CD4-positive, alpha-beta T cell treated with Interleukin-6 at 100 ng/mL for 8 hours (primary cell): ENCODE data around the gene GNE.
"Not testable (repeated sequence)": the region's sequence is repeated elsewhere in the genome, so short reads cannot be mapped to it uniquely, and the experiment has no call there.

Experiments
- DNase-seq: peaks from one replicate; pipeline ENCODE4 v3.0.0-alpha.2; 2020; ENCODE audit warnings: mixed read lengths, low spot score

GNE gene

DNA sequence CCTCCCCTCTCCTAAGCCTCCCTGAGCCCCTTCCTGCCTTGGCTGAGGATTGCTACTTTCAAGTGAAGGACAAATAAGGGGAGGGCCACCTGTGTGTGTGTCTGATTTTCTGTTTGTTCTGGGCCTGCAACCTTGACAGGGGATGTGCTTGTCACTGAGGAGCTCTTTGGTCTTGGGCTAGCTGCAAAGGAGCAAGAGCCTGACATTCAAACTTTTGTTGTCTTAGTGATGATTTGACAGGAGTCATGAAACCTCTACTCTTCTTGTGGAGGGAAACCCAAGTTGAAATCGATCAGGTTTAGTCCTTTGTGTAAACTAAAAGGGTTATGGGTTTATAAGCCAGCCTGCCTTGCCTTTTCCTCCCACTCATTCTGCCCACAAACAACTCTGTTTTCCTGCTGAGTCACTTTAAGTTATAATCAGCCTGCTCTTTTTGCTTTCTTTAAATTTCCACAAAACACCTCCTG is 50.7 kb downstream of the GNE start:
- no peak for DNase-seq

GRCh38 chr9:36207016-36207415 is 51.2 kb downstream of the GNE start:
- DNase-seq, result no peak

DNA sequence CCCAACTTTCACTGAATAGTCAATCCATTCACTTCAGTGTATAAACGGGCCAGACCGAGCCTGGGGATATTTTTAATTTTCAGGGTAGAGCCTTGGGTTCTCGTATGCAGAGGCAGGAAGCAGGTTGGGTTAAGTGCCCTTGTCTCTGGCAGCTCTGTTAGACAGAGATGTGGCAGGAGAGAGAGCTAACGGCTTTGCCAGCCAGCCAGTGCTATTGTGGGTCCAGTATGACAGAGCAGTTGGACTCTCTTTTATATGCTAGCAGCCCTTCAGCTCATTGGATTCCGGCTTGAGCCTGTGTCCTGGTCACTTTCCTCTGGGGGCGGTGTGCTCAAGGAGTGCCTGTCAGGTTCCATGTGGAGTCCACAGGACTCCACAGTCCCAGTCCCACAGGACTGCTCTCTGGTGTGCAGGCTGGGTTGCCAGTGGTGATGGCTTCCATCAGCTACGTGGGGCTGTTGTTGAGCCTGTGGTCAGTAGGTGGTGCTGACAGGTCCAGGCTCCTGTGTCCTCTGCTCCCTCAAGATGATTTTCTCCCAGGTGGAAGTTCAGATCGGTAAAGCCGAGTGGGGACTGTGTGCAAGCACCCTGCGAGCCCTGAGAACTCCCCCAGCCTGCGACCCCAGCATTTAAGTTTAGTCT is 53.2 kb downstream of the GNE start:
- no peak for DNase-seq

- DNase-seq, result no peak
These were observed 63.8 kb downstream of the GNE start for GRCh38 chr9:36194326-36195000.

DNA sequence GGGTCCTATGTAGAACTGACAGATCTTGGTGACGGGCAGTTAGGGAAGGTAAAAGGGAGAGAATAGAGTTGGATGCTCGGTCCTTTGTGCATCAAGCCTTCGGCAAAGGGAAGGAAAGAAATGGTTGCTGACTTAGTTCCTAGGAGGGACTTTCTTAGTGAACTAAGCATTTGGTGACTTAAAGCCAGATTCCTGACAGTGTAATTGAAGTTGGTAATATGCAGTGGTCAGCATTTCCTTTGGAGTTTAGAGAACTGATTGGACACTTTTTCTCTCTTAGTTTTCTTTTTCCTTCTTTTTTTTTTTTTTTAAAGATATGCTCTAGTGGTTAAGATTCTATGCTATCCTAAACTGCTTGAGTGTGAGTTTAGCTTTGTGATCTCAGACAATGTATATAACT is 65.2 kb downstream of the GNE start:
- DNase-seq, result no peak

GRCh38 chr9:36192196-36192595 is 66.1 kb downstream of the GNE start:
- no peak for DNase-seq

DNA sequence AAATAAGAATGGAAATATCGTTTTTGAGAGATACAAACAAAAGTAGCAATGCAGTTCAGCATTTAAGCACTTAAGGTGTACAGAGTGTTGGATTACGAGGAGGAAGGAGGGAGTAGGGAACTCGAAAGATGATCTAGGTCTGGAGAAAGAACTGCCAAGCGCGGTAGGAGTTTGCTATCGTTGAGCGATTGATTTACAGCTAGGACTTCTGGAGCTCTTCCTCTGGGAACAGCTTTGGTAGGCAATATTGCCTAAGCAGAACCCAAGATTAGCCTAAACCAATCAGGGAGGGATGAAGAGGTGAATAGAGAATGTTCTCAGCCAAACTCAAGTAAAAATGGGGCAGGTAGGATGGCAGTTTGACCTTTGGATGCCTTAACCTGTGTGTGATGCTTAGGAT is 66.6 kb downstream of the GNE start:
- DNase-seq, result no peak

- peak; percentile 31 for DNase-seq
These were observed 67.0 kb downstream of the GNE start for GRCh38 chr9:36191290-36191645.

- peak; percentile 97 for DNase-seq
These were observed 67.6 kb downstream of the GNE start, which contains the start of gene CLTA for GRCh38 chr9:36190388-36191289. CLTA (plus strand) TSS chr9:36190921; CDS start chr9:36191057, 136 bp downstream.

- no peak for DNase-seq
These were observed 68.3 kb downstream of the GNE start for GRCh38 chr9:36189976-36190375.

DNA sequence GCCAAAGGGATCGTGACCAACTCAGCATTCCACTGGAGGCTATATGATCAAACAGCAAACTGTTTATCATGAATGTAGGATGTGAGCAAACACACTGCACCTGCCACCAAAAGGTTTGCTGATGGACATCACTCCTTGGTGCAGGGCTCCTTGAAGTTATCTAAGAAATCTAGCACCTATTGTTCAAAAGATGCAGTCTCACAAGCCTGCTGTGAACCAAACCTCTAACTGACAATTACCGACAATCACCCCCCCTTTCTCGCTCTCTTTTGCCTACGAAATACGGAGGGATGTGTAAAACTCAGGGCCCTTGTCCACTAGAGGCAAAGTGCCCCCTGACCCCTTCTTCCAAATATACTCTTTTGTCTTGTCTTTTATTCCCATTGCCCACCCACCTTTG is 70.0 kb downstream of the GNE start:
- DNase-seq, result no peak

DNA sequence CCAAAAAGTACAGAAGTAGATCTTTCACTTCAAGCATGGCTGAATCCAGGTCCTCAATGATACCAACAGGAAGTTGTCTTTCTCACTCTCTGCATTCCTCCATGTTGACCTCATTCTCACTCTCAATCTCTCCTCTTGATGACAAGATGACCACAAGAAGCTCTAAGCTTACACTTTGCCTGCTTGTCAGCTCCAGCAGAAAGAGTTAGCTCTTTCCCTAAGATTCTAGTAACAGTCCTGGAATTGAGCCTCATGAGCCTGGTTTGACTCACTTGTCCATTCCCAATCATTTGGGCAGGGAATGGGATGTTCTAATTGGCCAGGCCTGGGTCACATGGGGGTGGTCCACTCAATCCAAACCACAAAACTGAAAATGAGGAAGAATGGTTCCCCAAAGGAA is 70.8 kb downstream of the GNE start:
- no peak for DNase-seq

GRCh38 chr9:36180243-36180642 is 78.0 kb downstream of the GNE start:
- not testable (repeated sequence) for DNase-seq

DNA sequence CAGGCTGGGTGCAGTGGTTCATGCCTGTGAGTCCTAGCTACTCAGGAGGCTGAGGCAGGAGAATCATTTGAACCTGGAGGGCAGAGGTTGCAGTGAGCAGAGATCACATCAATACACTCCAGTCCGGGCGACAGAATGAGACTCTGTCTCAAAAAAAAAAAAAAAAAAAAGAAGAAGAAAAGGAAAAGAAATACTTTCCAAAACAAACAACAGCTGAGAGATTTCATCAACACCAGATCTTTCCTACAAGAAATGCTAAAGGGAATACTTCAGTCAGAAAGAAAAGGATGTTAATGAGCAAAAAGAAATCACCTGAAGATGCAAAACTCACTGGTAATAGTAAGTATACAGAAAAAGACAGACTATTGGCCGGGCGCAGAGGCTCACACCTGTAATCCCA is 80.7 kb downstream of the GNE start:
- DNase-seq, result no peak

GRCh38 chr9:36176496-36176895 is 81.8 kb downstream of the GNE start:
- DNase-seq, result not testable (repeated sequence)

GRCh38 chr9:36175209-36175608 is 83.0 kb downstream of the GNE start:
- DNase-seq, result not testable (repeated sequence)

DNA sequence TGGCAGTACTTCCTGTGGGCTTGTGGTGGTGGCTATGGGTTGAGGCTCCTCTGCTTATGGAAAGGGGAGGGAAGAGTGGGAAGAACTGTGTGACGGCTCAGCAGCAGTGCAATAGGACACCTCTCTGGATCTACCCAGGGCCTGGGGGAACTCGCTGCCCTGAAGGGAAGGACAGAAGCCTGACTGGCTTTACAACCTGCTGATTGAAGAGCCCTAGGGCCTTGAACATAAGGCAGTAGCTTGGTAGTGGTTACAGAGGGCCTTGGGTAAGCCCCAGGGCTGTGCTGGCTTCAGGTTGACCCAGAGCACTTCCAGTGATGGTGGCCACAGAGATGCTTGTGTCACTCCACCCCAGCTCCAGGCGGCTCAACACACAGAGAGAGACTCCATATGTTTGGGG is 83.5 kb downstream of the GNE start:
- no peak for DNase-seq

DNA sequence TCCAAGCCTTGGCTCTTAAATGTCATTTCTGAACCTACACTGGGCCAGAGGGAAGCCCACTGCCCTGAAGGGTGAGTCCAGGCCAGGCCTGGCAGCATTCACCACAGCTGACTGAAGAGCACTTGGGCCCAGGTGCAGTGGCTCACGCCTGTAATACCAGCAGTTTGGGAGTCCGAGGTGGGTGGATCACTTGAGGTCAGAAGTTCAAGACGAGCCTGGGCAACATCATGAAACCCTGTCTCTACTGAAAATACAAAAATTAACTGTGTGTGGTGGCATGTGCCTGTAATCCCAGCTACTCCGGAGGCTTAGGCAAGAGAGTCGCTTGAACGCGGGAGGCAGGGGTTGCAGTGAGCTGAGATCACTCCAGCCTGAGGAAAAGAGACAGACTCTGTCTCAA is 84.0 kb downstream of the GNE start:
- DNase-seq, result no peak

DNA sequence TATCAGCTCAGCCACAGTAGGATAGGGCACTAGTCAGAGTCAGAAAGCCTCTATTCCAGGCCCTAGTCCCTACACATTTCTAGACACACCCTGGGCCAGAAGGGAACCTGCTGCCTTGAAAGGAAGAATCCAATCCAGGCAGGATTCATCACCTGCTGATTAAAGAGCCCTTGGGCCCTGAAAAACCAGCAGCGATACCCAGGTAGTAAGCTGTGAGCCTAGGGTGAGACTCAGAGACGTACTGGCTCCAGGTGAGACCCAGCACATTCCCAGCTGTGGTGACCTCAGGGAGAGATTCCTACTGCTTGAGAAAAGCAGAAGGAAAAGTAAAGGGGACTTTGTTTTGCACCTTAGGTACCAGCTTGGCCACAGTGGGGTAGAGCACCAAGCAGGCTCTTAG is 84.4 kb downstream of the GNE start:
- no peak for DNase-seq

GRCh38 chr9:36170531-36170930 is 87.7 kb downstream of the GNE start:
- DNase-seq, result no peak

DNA sequence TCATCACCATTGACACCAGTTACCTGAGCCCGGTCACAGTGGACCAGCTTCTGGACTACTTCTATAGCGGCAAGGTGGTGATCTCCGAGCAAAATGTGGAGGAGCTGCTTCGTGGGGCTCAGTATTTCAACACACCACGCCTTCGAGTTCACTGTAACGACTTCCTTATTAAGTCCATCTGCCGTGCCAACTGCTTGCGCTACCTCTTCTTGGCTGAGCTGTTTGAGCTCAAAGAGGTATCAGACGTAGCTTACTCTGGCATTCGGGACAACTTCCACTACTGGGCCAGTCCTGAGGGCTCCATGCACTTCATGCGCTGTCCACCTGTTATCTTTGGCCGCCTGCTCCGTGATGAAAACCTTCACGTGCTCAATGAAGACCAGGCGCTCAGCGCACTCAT is 88.5 kb downstream of the GNE start:
- DNase-seq, result no peak

DNA sequence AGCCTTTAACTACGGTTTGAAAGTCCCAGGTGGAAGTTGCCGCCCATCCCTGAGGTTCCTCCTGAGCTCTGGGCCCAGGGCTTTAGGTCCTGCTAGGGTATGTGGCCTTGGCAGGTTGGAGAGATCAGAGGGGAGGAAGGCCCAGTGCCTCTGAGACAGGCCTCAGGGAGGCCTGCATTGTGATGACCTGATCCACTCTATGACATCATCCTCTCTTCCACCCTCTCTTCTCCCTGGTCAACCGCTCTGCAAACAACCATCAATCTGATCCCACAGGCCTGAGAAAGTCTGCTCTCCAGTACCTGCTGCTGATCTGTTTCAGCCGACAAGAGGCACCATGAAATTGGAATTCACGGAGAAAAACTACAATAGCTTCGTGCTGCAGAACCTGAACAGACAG is 89.1 kb downstream of the GNE start, which contains the start of gene CCIN:
Gene CCIN (plus strand): TSS at position 223 of the 400 bp plus-strand sequence. CDS start 115 bp downstream, at position 338.
- no peak for DNase-seq
